ENCODE measurements around the gene EML2. TPM values are rescaled to one million over a fixed set of nuclear protein-coding genes. Genes with fewer than 3 reads are reported as not detected.

EML2 gene
- total RNA-seq, 2 donors from 2014 or later: 47.3 to 55.6 TPM

GRCh38 chr19:45663800-45664199 is 24.6 kb upstream of the EML2 start:
- DNase-seq (ENCODE audit: low spot score): no peak
- Histone ChIP-seq H3K9me3 (no peaks in the 10 kb centered on the region), H3K36me3 (no peaks in the 10 kb centered on the region), H3K27me3 (replicated peaks; ENCODE audit: insufficient read depth) (no peaks in the 10 kb centered on the region), H3K4me3 (no peak overlapping the region), H3K4me1 (replicated peaks) (no peaks in the 10 kb centered on the region), H3K27ac (no peak overlapping the region)
- intact Hi-C loops (cut with DNase I): no loop called here
- no peak for TF ChIP-seq POLR2A (IDR thresholded peaks at IDR 0.05)
- TF ChIP-seq, protein P1, sequence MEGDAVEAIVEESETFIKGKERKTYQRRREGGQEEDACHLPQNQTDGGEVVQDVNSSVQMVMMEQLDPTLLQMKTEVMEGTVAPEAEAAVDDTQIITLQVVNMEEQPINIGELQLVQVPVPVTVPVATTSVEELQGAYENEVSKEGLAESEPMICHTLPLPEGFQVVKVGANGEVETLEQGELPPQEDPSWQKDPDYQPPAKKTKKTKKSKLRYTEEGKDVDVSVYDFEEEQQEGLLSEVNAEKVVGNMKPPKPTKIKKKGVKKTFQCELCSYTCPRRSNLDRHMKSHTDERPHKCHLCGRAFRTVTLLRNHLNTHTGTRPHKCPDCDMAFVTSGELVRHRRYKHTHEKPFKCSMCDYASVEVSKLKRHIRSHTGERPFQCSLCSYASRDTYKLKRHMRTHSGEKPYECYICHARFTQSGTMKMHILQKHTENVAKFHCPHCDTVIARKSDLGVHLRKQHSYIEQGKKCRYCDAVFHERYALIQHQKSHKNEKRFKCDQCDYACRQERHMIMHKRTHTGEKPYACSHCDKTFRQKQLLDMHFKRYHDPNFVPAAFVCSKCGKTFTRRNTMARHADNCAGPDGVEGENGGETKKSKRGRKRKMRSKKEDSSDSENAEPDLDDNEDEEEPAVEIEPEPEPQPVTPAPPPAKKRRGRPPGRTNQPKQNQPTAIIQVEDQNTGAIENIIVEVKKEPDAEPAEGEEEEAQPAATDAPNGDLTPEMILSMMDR (IDR thresholded peaks at IDR 0.05): no peak
- TF ChIP-seq POLR2AphosphoS5 (IDR thresholded peaks at IDR 0.05): no peak
- 90% methylated on average over 1 of the region's 1 CpG for WGBS

DNA sequence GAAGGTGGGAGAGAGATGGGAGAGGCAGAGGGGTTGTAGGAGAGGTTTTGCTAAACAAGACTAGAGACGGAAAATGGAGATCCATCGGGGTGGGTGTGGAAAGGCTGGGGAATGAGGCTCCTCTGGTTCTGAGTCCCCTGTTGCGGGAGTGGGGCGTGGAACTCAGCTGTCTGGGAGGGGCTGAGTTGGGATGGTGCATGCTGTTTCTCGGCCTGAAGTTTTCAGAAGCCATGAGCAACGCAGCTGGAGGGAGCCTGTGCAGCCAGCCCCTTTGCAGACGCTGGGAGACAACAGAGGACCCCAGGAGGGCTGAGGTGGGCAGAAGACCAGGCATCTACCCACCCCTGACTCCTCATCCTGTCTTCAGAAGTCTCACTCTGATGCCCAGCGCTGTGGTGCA is 21.4 kb upstream of the EML2 start:
- DNase-seq (ENCODE audit: low spot score): no peak
- no peaks in the 10 kb centered on the region for H3K36me3 ChIP-seq
- H3K4me3 ChIP-seq: no peak overlapping the region
- TF ChIP-seq, protein P1 (IDR thresholded peaks at IDR 0.05): no peak
- TF ChIP-seq POLR2AphosphoS5 (IDR thresholded peaks at IDR 0.05) (no peak), POLR2A (IDR thresholded peaks at IDR 0.05) (no peak)
- no peaks in the 10 kb centered on the region for H3K4me1 ChIP-seq (replicated peaks)
- 22% methylated on average over 8 of the region's 8 CpGs for WGBS
- H3K27me3 ChIP-seq (replicated peaks; ENCODE audit: insufficient read depth): no peaks in the 10 kb centered on the region
- H3K9me3 ChIP-seq: no peaks in the 10 kb centered on the region
- H3K27ac ChIP-seq: no peak overlapping the region
- intact Hi-C loops (cut with DNase I): no loop called here

GRCh38 chr19:45659096-45659729 is 20.0 kb upstream of the EML2 start:
- intact Hi-C loops (cut with DNase I): no loop called here
- no peak overlapping the region for H3K27ac ChIP-seq
- DNase-seq (ENCODE audit: low spot score): no peak
- no peaks in the 10 kb centered on the region for H3K36me3 ChIP-seq
- no peaks in the 10 kb centered on the region for H3K27me3 ChIP-seq (replicated peaks; ENCODE audit: insufficient read depth)
- H3K4me3 ChIP-seq: no peak overlapping the region
- H3K9me3 ChIP-seq: no peaks in the 10 kb centered on the region
- H3K4me1 ChIP-seq (replicated peaks): no peaks in the 10 kb centered on the region
- TF ChIP-seq POLR2AphosphoS5 (IDR thresholded peaks at IDR 0.05) (no peak), POLR2A (IDR thresholded peaks at IDR 0.05) (no peak)
- 72% methylated on average over 6 of the region's 6 CpGs for WGBS

DNA sequence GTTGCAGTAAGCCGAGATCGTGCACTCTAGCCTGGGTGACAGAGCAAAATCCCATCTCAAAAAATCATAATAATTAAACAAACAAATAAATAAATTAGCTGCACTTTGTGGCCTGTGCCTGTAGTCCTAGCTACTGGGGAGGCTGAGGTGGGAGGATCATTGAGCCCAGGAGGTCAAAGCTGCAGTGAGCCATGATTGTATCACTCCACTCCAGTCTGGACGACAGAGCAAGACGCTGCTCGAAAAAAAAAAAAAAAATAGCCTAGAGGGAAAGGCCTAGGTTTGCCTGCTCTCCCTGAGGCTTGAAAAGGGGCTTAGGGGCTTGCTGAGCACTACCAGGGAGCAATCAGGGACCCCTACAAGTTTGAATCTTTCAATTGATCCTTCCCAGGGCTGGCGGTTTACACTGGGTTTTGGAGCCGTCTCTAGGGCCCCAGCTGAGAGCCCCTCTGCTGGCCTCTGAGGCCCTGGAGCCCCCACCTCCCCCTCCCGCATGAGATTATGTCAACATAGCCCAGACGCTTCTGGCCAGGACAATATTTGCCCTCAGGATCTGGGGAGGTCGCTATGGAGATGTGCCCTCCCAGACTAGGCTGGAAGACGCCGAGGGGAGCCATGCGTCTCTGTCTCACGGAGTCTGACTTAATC is 18.4 kb upstream of the EML2 start:
- TF ChIP-seq POLR2A (IDR thresholded peaks at IDR 0.05): no peak
- TF ChIP-seq, protein P1 (IDR thresholded peaks at IDR 0.05): no peak
- no peak for TF ChIP-seq POLR2AphosphoS5 (IDR thresholded peaks at IDR 0.05)
- H3K9me3 ChIP-seq: no peaks in the 10 kb centered on the region
- H3K4me3 ChIP-seq: no peak overlapping the region
- 37% methylated on average over 14 of the region's 14 CpGs for WGBS
- H3K36me3 ChIP-seq: no peaks in the 10 kb centered on the region
- H3K4me1 ChIP-seq (replicated peaks): no peaks in the 10 kb centered on the region
- DNase-seq (ENCODE audit: low spot score): no peak
- H3K27ac ChIP-seq: no peak overlapping the region
- intact Hi-C loops (cut with DNase I): no loop called here
- H3K27me3 ChIP-seq (replicated peaks; ENCODE audit: insufficient read depth): no peaks in the 10 kb centered on the region

DNA sequence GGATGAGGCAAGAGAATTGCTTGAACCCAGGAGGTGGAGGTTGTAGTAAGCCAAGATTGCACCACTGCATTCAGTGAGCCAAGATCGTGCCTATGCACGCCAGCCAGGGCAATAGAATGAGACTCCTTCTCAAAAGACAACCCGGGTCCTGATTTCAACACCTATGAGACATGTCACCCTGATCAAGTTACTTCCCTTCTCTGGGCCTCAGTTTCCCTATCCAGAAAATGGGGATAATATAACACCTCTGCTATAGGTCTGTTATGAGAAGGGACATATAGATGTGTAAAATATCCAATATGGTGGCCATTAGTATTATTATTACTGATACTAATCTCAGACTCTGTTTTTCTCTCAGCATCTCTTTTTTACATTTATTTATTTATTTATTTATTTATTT is 15.9 kb upstream of the EML2 start:
- DNase-seq (ENCODE audit: low spot score): no peak
- no peak for TF ChIP-seq POLR2AphosphoS5 (IDR thresholded peaks at IDR 0.05)
- Histone ChIP-seq H3K4me3 (no peak overlapping the region), H3K9me3 (no peaks in the 10 kb centered on the region), H3K4me1 (replicated peaks) (no peaks in the 10 kb centered on the region), H3K36me3 (no peaks in the 10 kb centered on the region), H3K27ac (no peak overlapping the region), H3K27me3 (replicated peaks; ENCODE audit: insufficient read depth) (no peaks in the 10 kb centered on the region)
- intact Hi-C loops (cut with DNase I): no loop called here
- WGBS: 55% methylated on average over 3 of the region's 3 CpGs

DNA sequence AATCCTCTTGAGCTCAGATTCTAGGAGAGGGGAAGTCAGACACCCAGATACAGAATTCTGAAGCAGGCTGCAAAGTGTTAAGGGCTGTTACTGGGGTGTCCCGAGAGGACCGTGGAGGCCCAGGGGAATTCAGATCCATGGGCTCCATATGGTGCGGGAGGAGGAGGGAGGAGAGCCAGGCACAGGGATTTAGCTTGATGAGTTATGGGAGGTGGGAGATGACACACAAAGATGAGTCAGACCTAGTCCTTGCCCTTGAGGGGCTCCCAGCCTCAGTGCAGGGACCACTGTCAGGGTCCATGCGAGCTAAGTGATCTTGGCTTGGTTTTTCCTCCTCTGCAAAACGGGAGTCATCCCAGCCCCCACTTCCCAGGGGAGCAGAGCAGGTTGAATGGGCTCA is 14.4 kb upstream of the EML2 start:
- intact Hi-C loops (cut with DNase I): no loop called here
- DNase-seq (ENCODE audit: low spot score): no peak
- Histone ChIP-seq H3K27me3 (replicated peaks; ENCODE audit: insufficient read depth) (no peaks in the 10 kb centered on the region), H3K27ac (no peak overlapping the region), H3K4me3 (no peak overlapping the region), H3K9me3 (no peaks in the 10 kb centered on the region), H3K36me3 (no peaks in the 10 kb centered on the region), H3K4me1 (replicated peaks) (no peaks in the 10 kb centered on the region)
- TF ChIP-seq POLR2A (IDR thresholded peaks at IDR 0.05) (no peak), POLR2AphosphoS5 (IDR thresholded peaks at IDR 0.05) (no peak)
- TF ChIP-seq, protein P1 (IDR thresholded peaks at IDR 0.05): no peak
- WGBS: 57% methylated on average over 5 of the region's 5 CpGs
